Mesothelial cell of epicardium (in vitro differentiated cells): ENCODE measurements around the gene LRMDA. TPM values are rescaled to one million over a fixed set of nuclear protein-coding genes. Genes with fewer than 3 reads are reported as not detected.

Experiments used
- DNase-seq, 2 experiments: peaks; one replicate each; pipeline ENCODE4 v3.0.0; 2021; ENCODE audit warnings: low spot score in 2 of 2; ENCODE audit not compliant: unreplicated experiment in 2 of 2
- H3K27ac Mint-ChIP-seq: 2 replicates; pipeline ENCODE4 v1.8.0; 2021; ENCODE audit warnings: mixed read lengths
- H3K27me3 Mint-ChIP-seq: 2 replicates; pipeline ENCODE4 v1.8.0; 2021; ENCODE audit warnings: low read depth, mixed read lengths
- H3K36me3 Mint-ChIP-seq: 2 replicates; pipeline ENCODE4 v1.8.0; 2021; ENCODE audit warnings: mixed read lengths
- H3K4me1 Mint-ChIP-seq: 2 replicates; pipeline ENCODE4 v1.8.0; 2021; ENCODE audit warnings: mixed read lengths
- H3K4me3 Mint-ChIP-seq: 2 replicates; pipeline ENCODE4 v1.8.0; 2021; ENCODE audit warnings: mild to moderate bottlenecking, moderate library complexity, mixed read lengths
- H3K9me3 Mint-ChIP-seq: 2 replicates; pipeline ENCODE4 v1.8.0; 2021; ENCODE audit warnings: mixed read lengths
- total RNA-seq: library from RNA; stranded (reverse); gene quantifications from 3 replicates; pipeline ENCODE4 v1.2.1, GENCODE V29; 2021
- TF ChIP-seq, protein P1 (sequence below): fragments of 200-600 bp; sonication (generic); IDR thresholded peaks from one replicate; pipeline ENCODE4 v1.5.0; 2021; ENCODE audit warnings: antibody characterized with exemption; ENCODE audit not compliant: unreplicated experiment

Gene LRMDA
- total RNA-seq, 1 donor from 2014 or later: 2.0 TPM

DNA sequence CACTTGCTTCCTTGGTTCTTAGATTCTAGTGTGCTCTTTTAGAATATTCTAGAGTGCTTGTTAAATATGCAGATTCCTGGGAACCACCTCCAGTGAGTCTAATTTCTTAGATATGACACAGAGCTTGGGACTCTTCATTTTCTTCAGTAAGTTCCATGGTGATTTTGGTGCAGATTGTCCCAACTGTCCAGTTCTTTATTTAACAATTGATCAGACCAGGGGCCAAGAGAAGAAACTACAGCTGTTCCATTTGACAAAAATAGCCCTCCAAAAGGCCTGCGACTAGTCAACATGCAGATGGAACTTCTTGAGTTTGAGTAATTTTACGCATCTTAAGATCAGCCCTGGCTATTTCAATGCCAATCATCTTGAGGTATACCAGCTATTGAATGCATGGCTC, 760.7 kb downstream of the LRMDA start:
- H3K9me3 Mint-ChIP-seq: no peaks in the 10 kb centered on the region
- no peak overlapping the region for H3K4me3 Mint-ChIP-seq
- peaks cover 51% of the 10 kb centered on the region for H3K4me1 Mint-ChIP-seq
- TF ChIP-seq, protein P1, sequence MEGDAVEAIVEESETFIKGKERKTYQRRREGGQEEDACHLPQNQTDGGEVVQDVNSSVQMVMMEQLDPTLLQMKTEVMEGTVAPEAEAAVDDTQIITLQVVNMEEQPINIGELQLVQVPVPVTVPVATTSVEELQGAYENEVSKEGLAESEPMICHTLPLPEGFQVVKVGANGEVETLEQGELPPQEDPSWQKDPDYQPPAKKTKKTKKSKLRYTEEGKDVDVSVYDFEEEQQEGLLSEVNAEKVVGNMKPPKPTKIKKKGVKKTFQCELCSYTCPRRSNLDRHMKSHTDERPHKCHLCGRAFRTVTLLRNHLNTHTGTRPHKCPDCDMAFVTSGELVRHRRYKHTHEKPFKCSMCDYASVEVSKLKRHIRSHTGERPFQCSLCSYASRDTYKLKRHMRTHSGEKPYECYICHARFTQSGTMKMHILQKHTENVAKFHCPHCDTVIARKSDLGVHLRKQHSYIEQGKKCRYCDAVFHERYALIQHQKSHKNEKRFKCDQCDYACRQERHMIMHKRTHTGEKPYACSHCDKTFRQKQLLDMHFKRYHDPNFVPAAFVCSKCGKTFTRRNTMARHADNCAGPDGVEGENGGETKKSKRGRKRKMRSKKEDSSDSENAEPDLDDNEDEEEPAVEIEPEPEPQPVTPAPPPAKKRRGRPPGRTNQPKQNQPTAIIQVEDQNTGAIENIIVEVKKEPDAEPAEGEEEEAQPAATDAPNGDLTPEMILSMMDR: no peak
- H3K27ac Mint-ChIP-seq: no peak overlapping the region
- DNase-seq: no peak
- no peaks in the 10 kb centered on the region for H3K36me3 Mint-ChIP-seq
- H3K27me3 Mint-ChIP-seq: peaks cover 11% of the 10 kb centered on the region

DNA sequence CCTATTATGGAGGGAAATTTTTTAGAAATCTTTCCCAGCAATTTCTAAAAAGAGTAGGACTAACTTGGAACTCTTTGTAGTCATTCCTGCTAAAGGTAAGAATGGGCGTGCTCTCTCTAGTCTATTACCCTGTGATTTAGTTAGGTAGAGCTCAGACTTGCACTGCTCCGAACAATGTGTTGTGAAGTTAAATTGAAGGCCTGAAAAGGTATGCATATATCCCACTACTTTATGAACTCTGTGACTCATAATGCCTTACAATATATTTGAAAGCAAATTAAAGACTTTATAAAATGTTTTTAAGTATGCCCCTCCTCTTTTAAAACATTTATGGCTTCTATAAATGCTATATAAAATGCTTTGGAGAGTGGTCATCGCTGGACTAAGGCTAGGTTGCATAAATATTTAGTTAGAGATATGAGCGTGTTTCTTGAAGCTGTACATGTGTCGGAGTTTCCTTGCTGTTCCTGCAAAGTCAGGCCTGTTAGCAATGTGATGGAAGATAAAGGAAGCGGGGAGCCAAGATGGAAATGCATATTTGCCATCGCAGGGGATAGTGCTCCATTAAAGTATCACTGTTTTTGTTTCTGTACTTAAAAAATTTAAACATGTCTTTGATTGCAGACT, 761.4 kb downstream of the LRMDA start:
- no peaks in the 10 kb centered on the region for H3K9me3 Mint-ChIP-seq
- no peak for DNase-seq
- TF ChIP-seq, protein P1: no peak
- no peak overlapping the region for H3K4me3 Mint-ChIP-seq
- H3K27ac Mint-ChIP-seq: no peak overlapping the region
- H3K36me3 Mint-ChIP-seq: no peaks in the 10 kb centered on the region
- H3K4me1 Mint-ChIP-seq: peaks cover 45% of the 10 kb centered on the region
- H3K27me3 Mint-ChIP-seq: peaks cover 11% of the 10 kb centered on the region

DNA sequence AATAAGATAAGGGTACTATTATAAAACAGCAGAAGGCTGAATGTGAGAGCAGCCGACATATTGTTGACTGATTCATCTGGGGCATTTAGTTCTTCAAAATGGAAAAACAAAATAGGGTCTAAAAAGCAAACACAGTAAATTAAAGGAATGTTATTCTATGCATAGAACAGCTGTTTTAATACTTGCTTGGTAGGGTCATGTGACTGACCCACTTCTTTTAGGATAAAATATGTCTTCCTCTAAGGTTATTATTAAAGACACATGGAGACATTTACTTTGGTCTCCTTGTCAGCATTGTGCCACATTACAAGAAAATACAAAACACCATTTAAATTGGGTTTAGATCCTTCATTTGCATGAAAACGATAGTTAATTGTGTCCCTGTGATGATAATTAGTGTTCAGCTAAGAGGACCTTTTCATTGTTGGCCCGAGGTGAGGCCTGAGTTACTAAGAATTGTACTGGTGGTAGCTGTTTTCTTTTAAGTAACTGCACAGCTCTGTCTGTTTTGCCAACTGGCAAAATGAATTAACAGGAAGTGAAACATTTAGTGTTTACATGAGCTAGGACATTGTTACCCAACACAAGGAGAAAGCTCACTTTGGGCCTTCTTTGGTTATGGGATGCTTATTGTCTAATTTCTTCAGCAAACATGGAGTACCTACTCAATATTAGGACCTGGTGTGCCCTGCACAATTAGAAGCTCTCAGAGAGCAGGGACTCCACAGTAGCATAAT, 764.4 kb downstream of the LRMDA start:
- peaks cover 11% of the 10 kb centered on the region for H3K27me3 Mint-ChIP-seq
- peaks cover 38% of the 10 kb centered on the region for H3K4me1 Mint-ChIP-seq
- H3K27ac Mint-ChIP-seq: no peak overlapping the region
- H3K36me3 Mint-ChIP-seq: no peaks in the 10 kb centered on the region
- no peak for DNase-seq
- H3K4me3 Mint-ChIP-seq: no peak overlapping the region
- TF ChIP-seq, protein P1: no peak
- no peaks in the 10 kb centered on the region for H3K9me3 Mint-ChIP-seq

DNA sequence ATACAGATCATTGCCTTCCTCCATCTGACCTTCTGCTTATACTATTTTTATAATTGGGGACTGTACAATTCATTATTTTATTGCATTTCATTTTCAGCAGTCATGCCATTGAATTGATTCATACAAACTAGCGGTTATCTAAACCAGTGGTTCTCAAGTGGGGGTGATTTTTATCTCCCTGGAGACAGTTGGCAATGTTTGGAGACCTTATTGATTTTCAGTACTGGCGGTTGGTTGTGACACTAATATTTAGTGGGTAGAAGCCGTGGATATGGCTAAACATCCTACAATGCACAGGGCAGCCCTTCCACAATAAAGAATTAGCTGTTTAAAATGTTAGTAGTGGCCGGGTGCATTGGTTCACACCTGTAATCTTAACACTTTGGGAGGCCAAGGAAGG, 765.9 kb downstream of the LRMDA start:
- TF ChIP-seq, protein P1: no peak
- Mint-ChIP-seq H3K27me3 (peaks cover 17% of the 10 kb centered on the region), H3K36me3 (no peaks in the 10 kb centered on the region), H3K27ac (no peak overlapping the region), H3K4me1 (peaks cover 26% of the 10 kb centered on the region), H3K4me3 (no peak overlapping the region), H3K9me3 (no peaks in the 10 kb centered on the region)
- no peak for DNase-seq

DNA sequence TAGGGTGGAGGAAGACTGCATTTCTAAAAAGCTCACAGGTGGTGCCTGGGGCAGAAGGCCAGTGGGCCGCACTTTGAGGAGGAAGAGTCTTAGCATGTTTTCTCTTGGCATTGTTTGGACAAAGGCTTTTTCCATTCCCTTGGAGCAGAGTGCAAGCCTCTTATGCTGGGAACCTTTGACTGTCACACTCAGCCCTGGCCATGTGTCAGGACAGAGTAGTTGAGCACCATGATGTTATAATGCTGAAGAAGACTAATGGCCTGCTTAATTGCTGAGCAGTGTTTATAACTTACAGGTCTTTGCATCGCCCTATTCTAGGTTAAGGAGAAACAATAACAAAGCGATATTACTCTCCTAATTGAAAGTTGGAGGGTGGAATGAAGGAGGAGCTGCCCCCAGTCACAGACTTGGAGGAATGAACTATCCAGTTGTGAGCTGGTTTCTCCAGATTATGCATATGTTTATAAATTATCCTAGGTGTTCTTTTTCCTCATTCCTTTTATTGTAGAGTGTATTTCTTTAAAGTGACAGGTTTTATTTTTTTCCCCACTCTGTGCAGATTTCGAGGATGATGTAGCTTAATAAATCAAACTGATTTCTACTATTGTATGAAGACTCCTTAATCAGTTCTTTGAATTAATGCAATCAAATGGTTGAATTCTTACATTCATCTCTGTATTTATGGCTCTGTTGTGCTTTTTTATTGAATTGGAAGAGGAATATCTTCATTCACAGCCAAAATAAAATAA, 767.0 kb downstream of the LRMDA start:
- no peak for DNase-seq
- TF ChIP-seq, protein P1: no peak
- no peak overlapping the region for H3K4me3 Mint-ChIP-seq
- peak overlapping the region; percentile 33 for H3K27ac Mint-ChIP-seq
- peaks cover 22% of the 10 kb centered on the region for H3K27me3 Mint-ChIP-seq
- no peaks in the 10 kb centered on the region for H3K36me3 Mint-ChIP-seq
- no peaks in the 10 kb centered on the region for H3K9me3 Mint-ChIP-seq
- H3K4me1 Mint-ChIP-seq: peaks cover 24% of the 10 kb centered on the region
